ENCODE measurements around the gene TXNRD2. TPM values are rescaled to one million over a fixed set of nuclear protein-coding genes. Genes with fewer than 3 reads are reported as not detected.

The TXNRD2 gene
- total RNA-seq, 1 donor from 2014 or later: 46.0 TPM

- no peaks in the 10 kb centered on the region for H3K27me3 ChIP-seq
- no peak overlapping the region for H3K4me3 ChIP-seq
- H3K27ac ChIP-seq: no peak overlapping the region
- DNase-seq (ENCODE audit: low spot score in 2 of 2): no peak
- no peaks in the 10 kb centered on the region for H3K36me3 ChIP-seq
- intact Hi-C loops (cut with DNase I): no loop called here
- H3K9me3 ChIP-seq: no peaks in the 10 kb centered on the region
- H3K4me1 ChIP-seq: no peaks in the 10 kb centered on the region
- TF ChIP-seq CTCF (IDR thresholded peaks at IDR 0.05): no peak
These were observed 78.9 kb downstream of the TXNRD2 start for GRCh38 chr22:19862619-19863246.

GRCh38 chr22:19859861-19860510 is 81.6 kb downstream of the TXNRD2 start:
- no peak overlapping the region for H3K27ac ChIP-seq
- no peak overlapping the region for H3K4me3 ChIP-seq
- intact Hi-C loops (cut with DNase I): loop anchor here (10.0 kb wide), 3 partner anchors 165 to 565 kb away; partner anchors contain the start of genes C22orf39, CLTCL1 and TANGO2
- no peak for TF ChIP-seq CTCF (IDR thresholded peaks at IDR 0.05)
- peak in 1 of 2 donors; percentile 48 for DNase-seq (ENCODE audit: low spot score in 2 of 2)
- H3K36me3 ChIP-seq: no peaks in the 10 kb centered on the region
- H3K9me3 ChIP-seq: no peaks in the 10 kb centered on the region
- H3K4me1 ChIP-seq: peaks cover 5 to 6% of the 10 kb centered on the region in 2 donors
- no peaks in the 10 kb centered on the region for H3K27me3 ChIP-seq

- H3K9me3 ChIP-seq: no peaks in the 10 kb centered on the region
- H3K27ac ChIP-seq: no peak overlapping the region
- H3K27me3 ChIP-seq: no peaks in the 10 kb centered on the region
- intact Hi-C loops (cut with DNase I): loop anchor here (10.0 kb wide), 3 partner anchors 167 to 563 kb away; partner anchors contain the start of genes C22orf39, CLTCL1 and TANGO2
- H3K4me3 ChIP-seq: no peak overlapping the region
- TF ChIP-seq CTCF (IDR thresholded peaks at IDR 0.05): no peak
- no peak for DNase-seq (ENCODE audit: low spot score in 2 of 2)
- H3K4me1 ChIP-seq: peaks cover 14% of the 10 kb centered on the region in 2 donors
- no peaks in the 10 kb centered on the region for H3K36me3 ChIP-seq
These were observed 84.2 kb downstream of the TXNRD2 start for GRCh38 chr22:19857382-19857781.

GRCh38 chr22:19855504-19856409 is 85.9 kb downstream of the TXNRD2 start:
- Histone ChIP-seq H3K4me3 (peak overlapping the region; percentile 72 to 73), H3K4me1 (peaks cover 14% of the 10 kb centered on the region in 2 donors), H3K36me3 (peaks cover 9 to 16% of the 10 kb centered on the region in 2 donors), H3K27ac (peak overlapping the region; percentile 91 to 94), H3K27me3 (no peaks in the 10 kb centered on the region), H3K9me3 (no peaks in the 10 kb centered on the region)
- TF ChIP-seq CTCF (IDR thresholded peaks at IDR 0.05): no peak
- DNase-seq (ENCODE audit: low spot score in 2 of 2): peak in 1 of 2 donors; percentile 82
- intact Hi-C loops (cut with DNase I): loop anchor here (2.0 to 10.0 kb wide), 4 partner anchors 137 to 561 kb away; partner anchors contain the start of genes C22orf39, CLTCL1 and TANGO2

- peaks cover 14% of the 10 kb centered on the region in 2 donors for H3K4me1 ChIP-seq
- no peaks in the 10 kb centered on the region for H3K9me3 ChIP-seq
- TF ChIP-seq CTCF (IDR thresholded peaks at IDR 0.05): peak in 2 of 3 experiments; percentile 13 to 20
- H3K36me3 ChIP-seq: peaks cover 14 to 23% of the 10 kb centered on the region in 2 donors
- no peaks in the 10 kb centered on the region for H3K27me3 ChIP-seq
- DNase-seq (ENCODE audit: low spot score in 2 of 2): peak; percentile 82 to 98
- peak within 1 kb of the TSS; percentile 91 to 94 for H3K27ac ChIP-seq
- intact Hi-C loops (cut with DNase I): loop anchor here (2.0 to 10.0 kb wide), 4 partner anchors 136 to 560 kb away; partner anchors contain the start of genes C22orf39, CLTCL1 and TANGO2
- peak within 1 kb of the TSS; percentile 72 to 73 for H3K4me3 ChIP-seq
These were observed 86.7 kb downstream of the TXNRD2 start, which contains the start of the genes GNB1L and RTL10 for GRCh38 chr22:19854778-19855503. Gene GNB1L, minus strand, starts transcription at chr22:19854874. Its CDS starts 33,519 bp downstream, at chr22:19821355. Gene RTL10, minus strand, starts transcription at chr22:19854874. Its CDS starts 2,613 bp downstream, at chr22:19852261.

Measured in ascending aorta (tissue), 2 donors.